Ureter (tissue), 1 donor: ENCODE measurements around the gene ZNF804A. TPM values are rescaled to one million over a fixed set of nuclear protein-coding genes. Genes with fewer than 3 reads are reported as not detected.
"Not testable (repeated sequence)": the region's sequence is repeated elsewhere in the genome, so short reads cannot be mapped to it uniquely, and the experiment has no call there.

Source experiments
- DNase-seq: peaks from one replicate; pipeline ENCODE4 v3.0.0-alpha.2; 2020; ENCODE audit warnings: low spot score
- total RNA-seq: library from RNA; stranded (reverse); gene quantifications from one replicate; pipeline ENCODE4 v1.2.4, GENCODE V29; 2023
- donor health status: DM: yes; HTN: yes; CAD: no.

The ZNF804A gene
- total RNA-seq, 1 donor from 2014 or later = 1.2 TPM

DNA sequence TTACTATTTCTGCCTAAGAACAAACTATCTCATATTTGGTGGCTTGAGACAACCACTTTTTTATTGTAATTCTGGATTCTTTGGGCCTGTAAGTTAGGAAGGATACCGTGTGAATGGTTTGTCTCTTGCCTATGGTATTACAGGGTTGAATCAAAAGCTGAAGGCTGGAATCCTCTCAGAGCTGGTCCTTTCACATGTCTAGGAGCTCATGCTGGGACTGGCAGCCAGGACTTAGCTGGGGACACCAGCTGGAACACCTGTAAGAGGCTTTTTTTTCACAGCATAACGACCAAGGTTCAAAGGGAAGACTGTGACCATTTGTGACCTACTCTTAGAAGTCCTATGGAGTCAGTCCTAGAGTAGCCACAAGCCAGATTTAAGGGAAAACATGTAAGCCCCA lies 226.3 kb downstream of the ZNF804A start:
- no peak for DNase-seq

DNA sequence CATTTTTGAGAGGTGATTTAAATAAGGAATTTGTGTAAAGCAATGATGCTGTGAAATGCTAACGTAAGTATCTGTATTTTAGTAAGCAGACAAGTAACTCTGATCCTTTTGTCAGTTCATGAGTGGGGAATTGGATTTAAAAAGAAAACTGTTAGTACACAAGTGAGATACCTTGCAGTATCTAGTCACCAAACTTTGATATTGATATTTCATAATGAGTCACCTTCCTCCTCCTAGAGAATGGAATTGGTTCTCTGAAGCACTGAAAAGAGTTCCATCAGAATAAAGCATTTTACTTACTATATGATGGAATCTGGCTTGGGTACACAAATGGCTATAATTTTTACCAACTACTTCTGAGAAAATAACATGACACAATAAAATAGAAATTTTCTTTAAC lies 232.2 kb downstream of the ZNF804A start:
- no peak for DNase-seq

DNA sequence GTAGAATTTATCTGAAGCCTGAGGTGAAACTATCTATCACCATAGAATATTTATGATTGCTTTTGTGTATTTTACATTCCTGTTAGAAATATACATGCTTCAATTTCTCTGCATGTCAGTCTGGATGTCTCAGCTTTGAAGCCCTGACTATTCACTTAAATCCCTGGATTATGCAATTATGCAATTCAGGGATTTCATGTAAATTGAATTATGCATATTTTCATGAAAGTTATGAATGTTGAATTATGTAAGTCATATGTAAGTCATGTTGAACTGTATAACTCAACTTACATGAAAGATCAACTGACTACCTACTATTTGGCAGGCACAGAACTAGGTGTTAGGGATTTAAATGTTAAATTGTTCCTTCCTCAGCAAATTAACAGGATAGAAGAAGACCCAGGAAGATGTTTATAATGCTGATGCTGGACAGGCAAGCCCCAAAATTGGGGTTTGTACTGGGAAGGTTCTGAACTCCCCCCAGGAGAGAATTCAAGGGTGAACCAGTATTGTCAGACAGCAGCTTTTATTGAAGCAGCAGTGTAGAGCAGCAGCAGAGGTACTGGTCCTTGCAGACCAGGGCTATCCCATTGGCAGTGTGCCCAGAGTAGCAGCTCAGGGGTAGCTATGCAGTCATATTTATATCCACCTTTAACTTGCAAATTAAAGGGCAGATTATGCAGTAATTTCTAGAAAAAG lies 236.5 kb downstream of the ZNF804A start:
- no peak for DNase-seq

DNA sequence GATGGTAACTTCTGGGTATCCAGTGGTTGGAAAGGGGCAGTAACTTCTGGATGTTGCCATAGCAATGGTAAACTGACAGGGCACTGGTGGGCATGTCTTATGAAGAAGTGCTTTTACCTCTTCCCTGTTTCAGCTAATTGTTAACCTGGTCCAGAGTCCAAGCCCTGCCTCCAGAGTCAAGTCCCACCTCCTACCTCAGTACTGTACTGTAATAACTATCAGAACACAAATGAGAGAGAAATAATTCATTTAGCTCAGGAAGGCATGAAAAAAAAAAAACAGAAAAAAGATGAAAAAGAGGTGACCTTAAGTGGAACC lies 237.0 kb downstream of the ZNF804A start:
- no peak for DNase-seq

DNA sequence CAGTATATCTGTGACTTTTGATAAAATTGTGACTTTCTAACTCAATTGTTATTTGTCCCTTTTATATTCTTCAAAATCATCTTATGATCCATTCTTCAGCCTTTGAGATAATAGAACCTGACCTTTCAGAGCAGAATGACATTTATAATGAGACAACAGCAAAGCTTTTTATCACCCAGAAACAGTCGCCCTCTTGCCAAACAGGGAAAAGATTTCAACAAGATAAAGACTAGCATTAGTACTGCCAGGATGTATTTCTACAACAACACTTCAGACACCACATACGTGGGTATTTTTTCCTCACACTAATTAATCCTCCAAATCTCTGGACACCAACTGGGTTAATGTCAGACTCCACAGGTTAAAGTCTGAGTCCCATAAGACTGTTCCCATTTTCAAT lies 249.0 kb downstream of the ZNF804A start:
- no peak for DNase-seq

DNA sequence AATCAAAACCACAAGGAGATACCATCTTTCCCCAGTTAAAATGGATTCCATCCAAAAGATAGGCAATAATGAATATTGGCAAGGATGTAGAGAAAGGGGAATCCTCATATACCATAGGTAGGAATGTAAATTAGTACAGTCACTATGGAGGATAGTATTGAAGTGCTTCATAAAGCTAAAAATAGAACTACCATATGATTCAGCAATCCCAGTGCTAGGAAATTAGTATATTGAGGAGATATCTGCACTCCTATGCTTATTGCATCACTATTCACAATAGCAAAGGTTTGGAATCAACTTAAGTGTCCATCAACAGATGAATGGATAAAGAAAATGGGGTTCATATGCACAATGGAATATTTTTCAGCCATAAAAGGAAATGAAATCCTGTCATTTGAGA lies 251.2 kb downstream of the ZNF804A start:
- no peak for DNase-seq

DNA sequence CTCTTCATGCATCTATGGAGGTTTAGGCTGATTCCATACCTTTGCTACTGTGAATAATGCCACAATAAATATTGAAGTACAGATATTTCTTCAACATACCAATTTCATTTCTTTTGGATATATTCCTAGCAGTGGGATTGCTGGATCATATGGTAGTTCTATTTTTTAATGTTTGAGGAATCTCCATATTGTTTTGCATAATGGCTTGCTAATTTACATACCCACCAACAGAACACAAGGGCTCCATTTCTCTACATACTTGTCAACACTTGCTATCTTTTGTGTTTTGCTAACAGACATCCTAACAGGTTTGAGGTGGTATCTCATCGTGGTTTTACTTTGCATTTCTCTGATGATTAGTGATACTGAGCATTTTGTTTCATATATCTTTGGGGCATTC lies 253.2 kb downstream of the ZNF804A start:
- no peak for DNase-seq

DNA sequence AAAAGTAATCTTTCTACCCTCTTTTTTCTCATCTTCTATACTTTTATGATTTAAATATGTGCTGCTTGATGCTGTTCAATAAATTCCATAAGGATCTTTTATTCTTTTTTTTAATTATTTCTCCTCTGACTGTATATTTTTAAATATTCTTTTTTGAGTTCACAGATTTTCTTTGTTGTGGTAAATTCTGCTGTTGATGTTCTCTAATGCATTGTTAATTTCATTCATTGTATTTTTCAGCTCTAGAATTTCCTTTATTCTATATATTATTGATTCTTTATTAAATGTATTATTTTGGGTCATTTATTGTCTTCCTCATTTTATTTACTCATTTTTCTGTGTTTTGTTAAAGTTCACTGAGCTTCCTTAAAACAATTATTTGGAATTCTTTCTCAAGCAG lies 260.9 kb downstream of the ZNF804A start:
- DNase-seq = no peak

DNA sequence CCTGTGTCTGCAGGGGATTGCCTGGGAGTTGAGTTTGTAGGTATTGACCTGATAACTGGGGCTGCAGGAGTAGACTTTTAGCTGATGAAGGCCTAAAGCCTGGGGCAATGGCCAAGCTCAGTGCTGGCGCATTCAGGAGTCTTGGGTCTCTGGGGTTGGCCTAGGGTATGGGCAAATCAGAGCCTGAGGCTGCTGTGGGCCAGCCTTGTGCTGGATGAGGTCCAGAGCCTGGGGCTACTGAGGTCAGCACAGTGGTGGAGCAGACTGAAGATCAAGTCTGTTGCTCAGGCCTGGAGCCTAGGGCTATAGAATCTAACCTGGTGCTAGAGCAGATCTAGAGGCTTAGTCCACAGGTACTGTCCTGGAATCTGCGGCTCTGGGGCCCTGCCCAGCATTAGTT lies 262.4 kb downstream of the ZNF804A start:
- no peak for DNase-seq

DNA sequence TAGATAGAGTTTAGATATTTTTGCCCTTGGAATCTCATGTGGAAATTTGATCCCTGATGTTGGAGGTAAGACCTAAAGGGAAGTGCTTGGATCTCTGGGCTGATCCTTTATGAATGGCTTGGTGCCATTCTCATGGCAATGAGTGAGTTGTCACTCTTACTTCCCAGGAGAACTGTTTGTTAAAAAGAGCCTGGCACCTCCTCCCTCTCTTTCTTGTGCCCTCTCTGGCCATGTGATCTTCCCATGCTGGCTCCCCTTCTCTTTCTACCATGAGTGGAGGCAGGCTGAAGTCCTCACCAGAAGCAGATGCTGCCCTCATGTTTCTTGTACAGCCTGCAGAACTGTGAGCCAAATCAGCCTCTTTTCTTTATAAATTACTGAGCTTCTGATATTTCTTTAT lies 276.9 kb downstream of the ZNF804A start:
- no peak for DNase-seq

DNA sequence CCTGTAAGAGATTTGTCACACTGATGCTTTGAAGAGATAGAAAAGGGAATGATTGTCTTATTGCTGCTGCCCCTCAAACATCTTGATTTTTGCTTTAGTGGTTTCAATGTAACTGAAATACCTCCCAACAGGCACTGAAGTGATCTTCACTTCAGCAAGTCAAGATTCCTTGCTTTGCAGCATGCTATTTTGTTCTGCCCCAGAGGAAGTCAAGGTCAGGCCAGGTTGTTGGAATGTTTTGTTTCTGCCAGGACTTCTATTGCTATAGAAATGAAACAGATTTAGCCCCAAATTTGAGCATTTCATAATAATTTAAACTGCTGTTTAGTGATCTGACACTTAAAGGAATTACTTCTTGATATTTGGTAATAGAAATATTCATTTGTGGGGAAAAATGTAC lies 277.6 kb downstream of the ZNF804A start:
- no peak for DNase-seq

DNA sequence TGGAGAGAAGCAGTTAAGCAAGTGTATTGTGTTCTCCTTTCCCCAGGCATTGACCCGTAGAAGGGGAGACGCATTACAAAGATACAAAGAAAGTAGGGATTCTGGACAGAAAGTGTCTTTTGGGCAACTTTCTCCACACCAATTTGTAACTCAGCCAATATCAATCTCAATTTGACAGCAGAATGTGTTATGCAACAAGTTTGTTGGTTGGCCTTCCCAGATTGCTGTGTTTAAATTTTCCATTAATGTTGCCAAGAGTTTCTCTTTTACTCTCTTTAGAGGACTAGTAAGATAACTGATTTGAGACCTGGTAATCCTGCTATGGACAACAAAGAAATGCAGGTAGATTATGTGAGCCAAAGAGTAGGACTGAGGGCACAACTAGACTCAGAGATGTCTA lies 279.6 kb downstream of the ZNF804A start:
- no peak for DNase-seq

DNA sequence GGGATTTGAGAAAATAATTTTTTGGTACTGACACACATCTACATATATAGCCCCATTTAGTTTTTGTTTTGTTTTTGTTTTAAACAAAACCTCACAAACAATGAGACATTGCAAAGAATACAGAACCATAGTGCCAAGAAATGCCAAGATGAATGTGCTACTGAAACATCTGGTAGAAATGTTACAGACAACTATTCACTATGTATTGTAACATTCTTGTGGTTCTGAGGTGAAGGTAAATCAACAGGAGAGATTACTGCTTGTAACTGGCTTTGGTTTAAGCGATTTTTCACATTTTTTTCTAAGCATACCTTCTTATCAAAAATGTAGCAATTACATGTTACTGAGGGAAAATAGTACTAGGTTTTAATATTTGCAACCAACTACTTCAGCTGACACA lies 281.3 kb downstream of the ZNF804A start:
- DNase-seq = no peak

DNA sequence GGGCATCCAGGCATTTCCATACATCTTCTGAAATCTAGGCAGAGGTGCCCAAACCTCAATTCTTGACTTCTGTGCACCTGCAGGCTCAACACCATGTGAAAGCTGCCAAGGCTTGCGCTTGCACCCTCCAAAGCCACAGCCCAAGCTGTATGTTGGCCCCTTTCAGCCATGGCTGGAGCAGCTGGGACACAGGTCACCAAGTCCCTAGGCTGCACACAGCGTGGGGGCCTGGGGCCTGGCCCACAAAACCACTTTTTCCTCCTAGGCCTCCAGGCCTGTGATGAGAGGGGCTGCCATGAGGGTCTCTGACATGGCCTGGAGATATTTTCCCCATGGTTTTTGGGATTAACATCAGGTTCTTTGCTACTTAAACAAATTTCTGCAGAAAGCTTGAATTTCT lies 288.3 kb downstream of the ZNF804A start:
- not testable (repeated sequence) for DNase-seq

DNA sequence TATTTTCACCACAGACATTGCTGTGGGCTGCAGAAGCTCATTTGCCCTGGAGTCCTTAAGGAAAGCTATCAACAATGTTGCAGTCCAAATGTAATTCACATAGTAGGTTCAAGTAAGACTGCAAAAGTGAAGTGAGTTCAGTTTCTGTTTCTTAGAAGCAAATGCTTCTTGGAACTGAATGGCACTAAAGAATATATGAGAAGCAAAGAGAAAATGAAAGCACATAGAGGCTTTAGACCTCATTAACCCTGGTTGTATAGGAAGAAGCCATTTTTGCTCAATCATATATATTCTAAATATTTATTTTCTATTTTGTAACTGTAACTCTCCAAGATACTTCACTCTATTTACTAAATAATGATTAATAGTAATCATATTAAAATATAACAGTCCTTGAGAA lies 292.0 kb downstream of the ZNF804A start:
- no peak for DNase-seq

DNA sequence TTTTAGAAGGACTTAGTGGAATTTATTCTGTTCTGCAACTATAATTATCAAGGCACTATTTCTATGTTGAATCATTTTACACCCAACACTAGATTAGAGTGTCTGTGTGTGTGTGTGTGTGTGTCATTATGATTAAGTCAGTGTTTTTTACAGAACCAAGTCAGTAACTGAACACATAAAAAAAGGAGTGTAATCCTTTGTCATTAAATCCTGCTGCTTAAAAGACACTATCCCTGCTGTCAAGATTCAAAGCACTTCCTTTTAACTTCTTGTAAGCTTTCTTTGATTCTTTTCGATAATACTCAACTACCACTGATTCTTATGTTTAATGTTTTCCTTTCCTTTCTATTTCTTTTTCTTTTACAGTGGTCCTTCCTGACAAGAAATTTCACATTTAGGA lies 306.7 kb downstream of the ZNF804A start:
- no peak for DNase-seq

DNA sequence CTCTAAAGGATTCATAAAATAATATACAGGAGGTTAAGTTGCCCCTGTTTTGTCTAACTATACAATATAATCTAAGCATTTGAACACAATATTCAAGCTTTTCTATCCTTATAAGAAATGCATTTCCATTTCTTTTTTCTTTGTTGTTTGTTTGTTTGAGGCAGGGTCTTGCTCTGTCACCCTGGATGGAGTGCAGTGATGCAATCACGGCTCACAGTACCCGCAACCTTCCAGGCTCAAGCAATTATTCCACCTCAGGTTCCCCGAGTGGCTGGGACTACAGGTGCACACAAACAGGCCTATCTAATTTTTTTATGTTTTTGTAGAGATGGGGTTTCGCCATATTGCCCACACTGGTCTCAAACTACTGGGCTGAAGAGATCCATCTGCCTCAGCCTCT lies 307.8 kb downstream of the ZNF804A start:
- DNase-seq = no peak

DNA sequence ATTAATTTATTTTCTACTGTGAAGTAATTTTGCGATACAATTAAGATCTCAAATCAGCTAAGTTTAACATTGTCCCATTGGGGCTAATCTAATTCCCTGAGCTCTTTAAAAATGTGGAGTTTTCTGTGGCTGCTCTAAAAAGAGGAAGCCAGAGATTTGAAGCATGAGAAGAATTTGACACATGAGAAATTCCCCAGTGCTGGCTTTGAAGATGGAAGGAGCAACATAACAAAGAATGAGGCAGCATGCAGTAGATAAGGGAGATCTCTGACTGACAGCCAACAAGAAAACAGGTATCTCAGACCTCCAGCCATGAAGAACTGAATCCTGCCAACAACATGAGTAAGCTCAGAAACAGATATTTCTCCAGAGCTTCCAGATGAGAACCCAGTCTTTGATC lies 308.4 kb downstream of the ZNF804A start:
- DNase-seq = no peak

DNA sequence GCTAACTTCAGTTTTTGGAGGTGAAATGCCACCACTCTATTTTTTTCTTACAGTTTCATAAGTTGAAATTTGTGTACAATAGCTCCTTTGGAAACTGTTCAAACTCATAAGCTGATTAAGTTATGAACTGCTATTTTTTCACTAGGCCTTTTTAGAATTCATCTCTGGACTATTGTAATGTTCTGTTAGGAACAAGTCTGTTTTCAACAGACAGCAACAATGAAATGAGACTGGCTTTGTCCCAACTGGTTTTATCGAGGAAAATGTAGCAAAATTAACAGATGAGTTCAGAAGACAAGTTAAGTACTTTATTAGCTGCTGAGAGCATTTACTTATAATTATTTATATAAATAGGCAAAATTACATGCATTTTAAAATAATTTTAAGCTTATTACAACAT lies 310.6 kb downstream of the ZNF804A start:
- DNase-seq = no peak

DNA sequence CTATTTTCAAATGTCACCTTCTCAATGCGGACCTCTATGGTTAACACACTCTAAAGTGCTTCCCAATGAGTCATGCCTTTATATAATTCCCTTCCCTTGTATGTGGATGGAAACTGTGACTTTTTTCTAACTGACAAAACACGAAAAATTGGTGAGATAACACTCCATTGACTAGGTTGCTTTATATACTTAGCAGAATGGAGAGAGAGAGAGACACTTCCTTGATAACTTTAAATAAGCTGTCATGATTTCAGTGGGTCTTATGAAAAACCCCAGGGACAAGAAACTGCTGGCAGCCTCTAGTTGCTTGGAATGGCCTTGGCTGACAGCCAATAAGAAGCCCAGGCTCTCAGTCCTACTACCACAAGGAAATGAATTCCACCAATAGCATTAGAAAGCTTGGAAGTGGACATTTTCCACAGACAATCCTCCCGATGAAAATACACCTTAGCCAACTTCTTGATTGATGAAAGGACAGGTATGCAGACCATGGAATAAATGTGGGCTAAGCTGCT lies 322.2 kb downstream of the ZNF804A start:
- no peak for DNase-seq

DNA sequence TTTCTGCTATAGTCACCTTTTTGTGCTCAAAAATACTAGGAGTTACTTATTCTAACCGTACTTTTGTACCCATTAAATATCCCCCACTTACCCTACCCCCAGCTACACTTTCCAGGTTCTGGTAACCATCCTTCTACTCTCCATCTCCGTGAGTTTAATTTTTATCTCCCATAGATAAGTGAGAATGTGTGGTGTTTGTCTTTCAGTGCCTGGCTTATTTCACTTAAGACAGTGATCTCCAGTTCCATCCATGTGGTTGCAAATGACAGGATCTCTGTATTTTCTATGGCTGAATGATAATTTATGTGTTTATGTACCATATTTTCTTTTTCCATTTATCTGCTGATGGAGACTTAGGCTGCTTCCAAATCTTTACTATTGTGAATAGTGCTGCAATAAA lies 323.3 kb downstream of the ZNF804A start:
- DNase-seq = no peak

DNA sequence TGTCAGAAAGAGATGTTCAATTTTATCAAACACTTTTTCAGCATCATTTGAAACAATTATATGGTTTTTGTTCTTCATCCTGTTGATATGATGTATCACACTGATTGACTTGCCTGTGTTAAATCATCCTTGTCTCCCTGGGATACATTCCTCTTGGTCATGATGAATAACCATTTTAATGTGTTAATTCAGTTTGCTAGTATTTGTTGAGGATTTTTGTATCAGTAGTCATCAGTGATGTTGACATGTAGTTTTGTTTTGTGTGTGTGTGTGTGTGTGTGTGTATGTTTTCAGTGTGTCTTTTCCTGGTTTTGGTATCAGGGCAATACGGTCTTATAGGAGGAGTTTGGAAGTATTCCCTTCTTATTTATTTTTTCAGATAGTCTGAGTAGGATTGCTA lies 325.4 kb downstream of the ZNF804A start:
- DNase-seq = no peak

DNA sequence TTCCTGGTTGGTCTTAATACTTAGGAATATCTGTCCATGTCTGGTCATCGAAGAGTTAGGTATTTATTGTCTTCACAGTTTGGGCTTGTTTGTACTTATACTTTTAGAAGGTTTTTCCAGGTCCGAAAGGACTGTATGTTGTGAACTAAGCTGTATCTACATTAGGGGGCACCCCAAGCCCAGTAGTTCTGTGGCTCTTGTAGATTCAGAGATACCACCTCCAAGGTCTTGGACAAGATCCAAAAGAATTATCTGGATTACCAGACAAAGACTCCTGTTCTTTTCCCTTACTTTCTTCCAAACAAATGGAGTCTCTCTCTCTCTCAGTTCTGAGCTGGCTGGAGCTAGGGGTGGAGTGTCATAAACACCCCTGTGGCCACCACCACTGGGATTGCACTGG lies 328.7 kb downstream of the ZNF804A start:
- no peak for DNase-seq

DNA sequence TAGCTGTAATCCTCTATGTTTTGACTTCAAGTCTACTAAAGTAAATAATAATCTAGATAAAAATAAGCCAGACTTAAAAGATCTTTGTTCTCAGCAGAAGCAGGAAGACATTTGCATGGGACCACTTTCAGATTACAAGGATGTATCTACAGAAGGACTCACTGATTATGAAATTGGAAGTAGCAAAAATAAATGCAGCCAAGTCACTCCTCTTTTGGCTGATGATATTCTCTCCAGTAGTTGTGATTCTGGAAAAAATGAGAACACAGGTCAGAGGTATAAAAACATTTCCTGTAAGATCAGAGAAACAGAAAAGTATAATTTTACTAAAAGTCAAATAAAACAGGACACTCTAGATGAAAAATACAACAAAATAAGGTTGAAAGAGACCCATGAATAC lies 338.4 kb downstream of the ZNF804A start:
- no peak for DNase-seq
